Anterior cingulate cortex (tissue), 58 donors: ENCODE data around the gene PEX3.
"Not testable (repeated sequence)": the region's sequence is repeated elsewhere in the genome, so short reads cannot be mapped to it uniquely, and the experiment has no call there.

ENCODE experiments used
- DNase-seq, 58 donors: peaks; one replicate each; lab custom pipeline; 2025; lab: John Stamatoyannopoulos, UW

The PEX3 gene

DNA sequence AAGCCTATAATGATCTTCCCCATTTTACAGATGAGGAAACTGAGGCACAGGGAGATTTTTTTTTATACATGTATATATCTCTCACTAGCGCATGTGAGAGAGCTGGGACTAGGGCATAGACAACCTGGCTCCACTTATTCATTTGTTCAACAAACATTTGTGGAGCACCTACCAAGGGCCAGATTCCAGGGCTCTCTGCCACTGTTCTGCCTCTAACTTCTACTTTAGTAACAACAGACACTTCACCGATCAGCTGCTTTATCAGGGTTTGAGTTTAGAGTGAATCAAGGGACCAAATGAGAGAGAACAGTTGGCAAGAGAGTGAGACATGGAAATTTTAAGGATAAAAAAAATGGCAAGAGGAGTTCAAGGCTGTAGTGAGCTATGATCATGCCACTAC lies 7.5 kb upstream of the PEX3 start:
- no peak for DNase-seq

DNA sequence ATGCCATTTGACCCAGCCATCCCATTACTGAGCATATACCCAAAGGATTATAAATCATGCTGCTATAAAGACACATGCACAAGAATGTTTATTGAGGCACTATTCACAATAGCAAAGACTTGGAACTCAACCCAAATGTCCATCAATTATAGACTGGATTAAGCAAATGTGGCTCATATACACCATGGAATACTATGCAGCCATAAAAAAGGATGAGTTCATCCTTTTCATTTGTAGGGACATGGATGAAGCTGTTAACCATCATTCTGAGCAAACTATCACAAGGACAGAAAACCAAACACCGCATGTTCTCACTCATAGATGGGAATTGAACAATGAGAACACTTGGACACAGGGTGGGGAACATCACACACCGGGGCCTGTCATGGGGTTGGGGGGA lies 2.7 kb upstream of the PEX3 start:
- not testable (repeated sequence) for DNase-seq

DNA sequence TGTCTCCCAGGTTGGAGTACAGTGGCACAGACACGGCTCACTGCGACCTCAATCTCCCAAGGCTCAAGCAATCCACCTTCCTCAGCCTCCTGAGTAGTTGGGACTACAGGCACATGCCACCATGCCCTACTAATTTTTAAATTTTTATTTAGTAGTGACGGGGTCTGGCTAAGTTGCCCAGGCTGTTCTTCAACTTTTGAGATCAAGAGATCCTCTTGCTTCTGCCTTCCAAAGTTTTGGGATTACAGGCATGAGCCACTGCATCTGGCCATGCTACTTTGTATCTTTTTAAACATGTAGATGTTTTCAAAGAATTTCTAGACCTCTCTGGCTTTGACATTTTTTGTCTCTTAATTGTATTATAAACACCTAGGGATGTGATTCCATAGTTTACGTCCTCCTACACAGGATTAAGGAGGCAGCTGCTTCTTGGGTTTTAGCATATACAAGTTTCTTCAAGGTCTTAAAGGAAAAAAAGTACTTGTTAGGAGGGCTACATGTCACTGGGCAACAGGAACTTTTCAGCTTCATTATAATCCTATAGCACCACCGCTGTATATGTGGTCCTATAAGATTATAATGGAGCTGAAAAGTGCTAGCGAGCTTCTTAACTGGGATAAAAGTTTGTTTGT lies 1.4 kb upstream of the PEX3 start:
- DNase-seq: no peak

DNA sequence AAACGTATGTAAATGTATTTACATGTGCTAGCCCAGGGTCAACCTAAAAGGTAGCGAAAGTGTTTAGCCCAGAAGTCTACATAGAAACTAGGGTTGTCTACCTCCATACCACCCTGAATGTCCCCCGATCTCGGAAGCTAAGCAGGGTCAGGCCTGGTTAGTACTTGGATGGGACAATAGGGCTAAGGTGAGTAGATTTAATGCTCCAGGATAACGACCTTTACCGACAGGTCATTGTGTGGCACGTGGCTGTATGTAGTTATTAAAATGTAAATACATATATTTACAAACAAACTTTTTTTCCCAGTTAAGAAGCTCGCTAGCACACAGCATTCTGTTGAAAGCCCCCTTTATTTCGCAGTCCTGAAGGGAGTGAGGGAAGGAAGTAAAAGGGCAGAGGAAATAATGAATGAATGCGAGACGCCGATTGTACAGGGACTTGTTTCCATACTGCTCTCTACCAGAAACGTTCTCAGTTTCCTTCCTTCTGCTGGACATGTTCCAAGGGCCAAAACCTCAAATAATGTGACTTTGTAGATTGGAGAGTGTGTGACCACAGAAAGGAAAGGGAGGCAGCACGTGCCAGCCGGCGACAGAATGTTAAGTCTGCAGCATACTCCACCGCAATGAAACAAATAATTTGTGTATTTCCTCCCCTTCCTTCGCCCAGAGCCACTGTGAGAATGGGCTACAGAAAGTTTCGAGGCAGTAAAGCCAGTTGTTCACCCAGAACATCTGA lies 722 bp upstream of the PEX3 start:
- peak in 8 of 58 donors; percentile 10 to 61 (median 37) for DNase-seq

DNA sequence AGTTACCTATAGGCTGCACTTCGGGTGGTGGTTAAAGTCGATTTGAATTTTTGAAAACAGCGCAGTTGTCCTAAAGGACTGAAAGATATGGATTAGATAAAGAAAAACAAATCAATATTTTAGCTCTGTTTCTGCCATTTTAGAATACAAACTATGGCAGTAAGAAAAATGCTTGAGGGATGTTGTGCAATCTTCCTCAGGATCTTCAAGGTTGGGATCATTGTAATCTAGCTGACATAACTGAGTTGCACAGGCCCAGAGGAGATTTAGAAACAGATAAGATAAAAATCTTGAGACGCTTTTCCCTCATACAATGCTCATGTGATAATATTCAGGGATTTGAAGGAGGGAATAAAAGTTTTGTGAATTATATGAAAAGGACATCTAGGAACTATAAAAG lies 926 bp downstream of the PEX3 start:
- DNase-seq: no peak

GRCh38 chr6:143457563-143458359 lies 7.2 kb downstream of the PEX3 start:
- DNase-seq: no peak

- no peak for DNase-seq
Observed at GRCh38 chr6:143465546-143465945, 14.9 kb downstream of the PEX3 start.

DNA sequence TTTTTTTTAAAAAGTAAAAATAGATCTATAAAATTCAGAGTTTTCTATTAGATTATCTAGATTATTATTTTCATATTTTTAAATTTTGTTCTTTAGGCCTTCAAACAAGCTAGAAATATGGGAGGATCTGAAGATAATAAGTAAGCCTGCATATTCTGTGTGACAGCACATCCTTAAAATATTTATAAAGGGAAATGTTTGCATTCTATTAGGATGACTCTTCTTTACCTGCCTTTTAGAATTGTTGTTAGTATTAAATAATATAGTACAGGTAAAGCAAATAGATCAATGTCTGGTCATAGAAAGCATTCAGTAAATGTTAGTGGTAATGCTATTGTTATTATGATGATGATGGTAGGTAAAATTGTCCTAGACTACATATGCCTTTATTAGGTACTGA lies 17.4 kb downstream of the PEX3 start:
- DNase-seq: no peak

DNA sequence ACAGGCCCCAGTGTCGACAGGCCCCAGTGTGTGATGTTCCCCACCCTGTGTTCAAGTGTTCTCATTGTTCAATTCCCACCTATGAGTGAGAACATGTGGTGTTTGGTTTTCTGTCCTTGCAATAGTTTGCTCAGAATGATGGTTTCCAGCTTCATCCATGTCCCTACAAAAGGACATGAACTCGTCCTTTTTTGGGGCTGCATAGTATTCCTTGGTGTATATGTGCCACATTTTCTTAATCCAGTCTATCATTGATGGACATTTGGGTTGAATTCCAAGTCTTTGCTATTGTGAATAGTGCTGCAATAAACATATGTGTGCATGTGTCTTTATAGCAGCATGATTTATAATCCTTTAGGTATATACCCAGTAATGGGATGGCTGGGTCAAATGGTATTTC lies 18.2 kb downstream of the PEX3 start:
- not testable (repeated sequence) for DNase-seq

DNA sequence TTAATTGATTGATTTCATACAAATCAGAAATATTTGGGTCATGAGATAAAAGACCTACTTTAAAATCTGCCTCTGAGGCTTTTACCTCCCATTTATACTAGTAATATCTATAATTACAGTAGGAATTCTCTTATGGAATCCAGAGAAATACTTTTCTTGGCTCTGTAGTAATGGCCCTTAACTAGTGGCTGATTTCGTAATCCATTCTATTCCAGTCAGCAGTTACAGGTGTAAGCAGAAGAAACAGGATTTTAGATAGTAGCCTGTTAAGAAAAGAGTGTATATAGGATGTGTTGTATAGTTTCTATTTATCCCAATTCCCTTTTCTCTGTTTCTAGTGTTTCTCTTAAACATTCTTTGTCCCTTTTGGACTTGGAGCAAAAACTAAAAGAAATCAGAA lies 21.2 kb downstream of the PEX3 start:
- no peak for DNase-seq

DNA sequence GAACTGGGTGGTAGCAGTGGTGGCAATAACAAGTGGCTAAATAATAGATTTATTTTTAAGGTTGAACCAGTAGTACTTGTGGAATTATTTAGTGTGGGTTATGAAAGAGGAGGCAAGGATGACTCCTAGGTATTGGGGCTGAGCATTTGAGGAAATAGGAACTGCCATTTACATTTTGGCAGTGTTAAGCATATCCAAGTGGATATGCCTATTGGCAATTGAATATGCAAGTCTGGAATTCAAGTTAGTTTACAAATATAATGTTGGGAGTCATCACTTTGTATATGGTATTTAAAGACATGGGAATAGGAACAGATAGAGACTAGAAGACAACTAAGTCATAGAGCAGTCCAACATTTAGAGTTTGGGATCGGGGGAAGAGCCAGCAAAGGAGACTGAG lies 25.9 kb downstream of the PEX3 start:
- DNase-seq: no peak

DNA sequence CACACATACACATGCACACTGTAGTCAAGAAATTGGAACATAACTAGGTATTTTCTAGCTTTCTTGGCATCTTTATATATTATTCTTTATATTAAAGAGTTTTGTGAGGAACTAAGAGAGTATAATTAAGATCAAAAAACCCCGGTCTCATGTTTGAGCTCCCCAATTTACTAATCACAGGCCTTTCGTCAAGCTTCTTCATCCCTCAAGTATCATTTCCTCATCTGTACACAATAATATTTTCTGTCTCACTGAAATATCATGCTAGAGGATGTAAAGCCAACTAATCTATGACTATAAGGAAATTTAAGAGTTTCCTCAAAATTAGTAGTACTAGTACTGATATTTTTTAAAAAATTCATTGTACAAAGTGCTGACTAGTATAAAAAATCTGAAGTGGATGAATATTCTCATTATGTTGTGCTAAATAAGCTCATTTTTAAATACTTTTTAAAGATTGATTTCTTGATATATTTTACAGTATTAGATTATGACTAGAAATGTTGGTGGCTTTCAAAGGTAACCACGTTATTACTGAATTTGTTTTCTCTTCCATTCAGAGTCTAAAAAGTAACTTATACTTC lies 28.0 kb downstream of the PEX3 start:
- DNase-seq: no peak

- DNase-seq: no peak
Observed at GRCh38 chr6:143482593-143482992, 32.0 kb downstream of the PEX3 start.

DNA sequence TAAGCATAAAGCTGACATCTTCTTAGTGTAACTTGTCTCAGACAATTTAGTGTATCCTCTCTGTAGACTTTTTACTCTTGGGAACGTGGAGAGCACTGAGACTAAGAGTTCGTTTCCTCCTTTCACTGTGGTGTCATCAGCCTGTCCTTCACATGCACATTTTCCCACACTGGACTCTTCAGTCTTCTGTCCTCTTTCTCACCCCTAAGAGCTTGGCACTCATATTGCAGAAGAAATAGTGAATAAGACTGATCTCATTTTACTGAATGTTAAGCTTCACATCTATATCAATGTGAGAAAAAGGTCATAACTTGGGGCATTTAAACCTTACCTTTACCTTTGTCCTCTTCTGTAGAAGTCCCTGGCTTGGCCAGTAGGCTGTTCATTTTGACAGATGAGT lies 35.4 kb downstream of the PEX3 start:
- no peak for DNase-seq

DNA sequence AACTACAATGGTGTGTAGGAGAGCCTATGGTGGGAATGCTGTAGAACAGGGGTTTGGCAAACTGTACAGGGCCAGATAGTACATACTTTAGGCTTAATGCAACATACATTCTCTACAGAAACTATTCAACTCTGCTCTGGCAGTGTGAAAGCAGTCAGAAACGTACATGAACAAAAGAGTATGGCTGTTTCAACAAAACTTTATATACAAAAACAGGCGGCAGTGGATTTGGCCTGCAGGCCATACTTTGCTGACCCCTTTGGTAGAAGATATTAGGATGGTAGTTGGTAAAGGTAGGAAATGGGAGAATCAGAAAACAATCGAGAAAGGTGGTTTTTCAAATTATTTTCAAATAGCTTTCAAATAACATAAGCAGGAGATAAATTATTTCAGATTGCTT lies 36.1 kb downstream of the PEX3 start:
- no peak for DNase-seq

GRCh38 chr6:143490244-143490643 lies 39.6 kb downstream of the PEX3 start:
- no peak for DNase-seq

- no peak for DNase-seq
Observed at GRCh38 chr6:143490775-143491174, 40.2 kb downstream of the PEX3 start.

DNA sequence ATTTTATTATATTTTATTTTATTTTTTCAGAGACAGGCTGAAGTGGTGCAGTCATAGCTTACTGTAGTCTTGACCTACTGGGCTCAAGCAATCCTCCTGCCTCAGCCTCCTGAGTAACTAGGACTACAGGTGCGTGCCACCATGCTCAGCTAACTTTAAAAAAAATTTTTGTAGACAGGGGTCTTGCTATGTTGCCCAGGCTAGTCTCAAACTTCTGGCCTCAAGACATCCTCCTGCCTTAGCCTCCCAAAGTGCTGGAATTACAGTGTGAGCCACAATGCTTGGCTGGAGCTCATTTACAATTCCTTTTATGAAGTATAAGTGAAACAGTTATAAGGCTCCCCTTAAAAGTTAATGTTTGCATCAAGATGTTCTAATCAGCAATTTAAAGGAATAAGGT lies 46.4 kb downstream of the PEX3 start:
- no peak for DNase-seq

DNA sequence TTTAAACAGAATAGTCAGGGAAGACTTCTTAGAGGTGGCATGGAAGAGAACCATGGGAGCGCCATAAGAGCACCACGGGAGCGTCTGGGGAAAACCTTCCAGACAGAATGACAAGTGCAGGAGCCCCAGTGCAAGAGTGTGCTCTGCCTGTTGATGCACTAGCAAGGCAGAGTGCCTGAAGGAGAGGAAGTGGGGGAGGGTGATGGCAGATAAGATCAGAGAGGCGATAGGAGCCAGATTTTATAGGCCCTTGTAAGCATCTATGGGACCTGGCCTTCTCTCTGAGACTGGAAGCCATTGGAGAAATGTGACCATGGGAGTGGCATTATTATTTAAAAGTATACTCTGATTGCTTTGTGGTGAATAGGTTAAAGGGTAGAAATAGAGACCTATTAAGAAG lies 47.8 kb downstream of the PEX3 start:
- DNase-seq: no peak

DNA sequence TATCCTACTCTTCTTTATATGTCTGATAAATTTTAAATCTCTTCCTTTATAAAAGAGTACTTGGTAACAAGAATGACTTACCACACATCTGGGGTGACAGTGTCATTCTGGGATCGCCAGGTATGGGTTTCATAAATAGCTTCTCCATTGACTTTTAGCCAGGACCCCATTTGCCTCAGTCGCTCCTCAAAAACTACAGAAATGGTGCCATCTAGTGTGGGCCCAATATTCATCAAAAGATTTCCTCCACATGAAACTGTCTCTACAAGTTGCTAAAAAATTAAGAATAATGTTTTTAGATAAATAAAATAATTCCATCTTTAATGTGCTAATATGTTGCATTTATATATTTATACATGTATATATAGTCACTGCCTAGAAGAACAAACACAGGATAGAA lies 51.2 kb downstream of the PEX3 start:
- peak in 1 of 58 donors; percentile 3 for DNase-seq

DNA sequence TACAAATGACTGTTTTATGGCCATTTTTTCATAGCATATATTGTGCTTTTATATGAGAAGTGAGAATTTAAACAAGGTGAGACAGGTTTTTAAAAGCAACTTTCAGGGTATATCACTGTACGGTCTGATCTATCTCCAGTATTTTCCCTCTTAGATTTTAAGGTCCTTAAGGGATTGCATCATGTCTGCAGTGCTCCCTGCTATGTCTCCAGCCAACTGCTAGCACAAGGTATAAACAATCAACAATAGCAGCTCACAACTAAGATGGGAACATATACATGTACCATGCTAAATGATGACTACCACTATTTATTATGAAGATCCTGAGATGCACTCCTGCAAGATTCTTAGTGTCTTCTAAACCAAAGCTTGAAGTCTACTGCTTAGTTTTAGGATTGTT lies 53.8 kb downstream of the PEX3 start:
- no peak for DNase-seq
